ENCODE measurements around the gene GCHFR. TPM values are rescaled to one million over a fixed set of nuclear protein-coding genes. Genes with fewer than 3 reads are reported as not detected.

GCHFR gene
- total RNA-seq, 1 experiment from 2014 or later = 1.5 TPM

GRCh38 chr15:40803688-40804087 lies 39.8 kb downstream of the GCHFR start:
- H4K20me1 ChIP-seq (ENCODE audit: insufficient read depth) = no peaks in the 10 kb centered on the region
- intact Hi-C loops (cut with micrococcal nuclease) = no loop called here
- no peaks in the 10 kb centered on the region for H3K9me3 ChIP-seq (ENCODE audit: control insufficient read depth in 1 of 2, insufficient read depth in 1 of 2, low read depth in 1 of 2, low read length in 2 of 2)
- no peak overlapping the region for H3K27ac ChIP-seq (ENCODE audit: low read depth, low read length)
- CTCF ChIA-PET = no interaction called here
- no peak overlapping the region for H3K4me3 ChIP-seq (replicated peaks in 1 of 2; ENCODE audit: low read depth in 1 of 2, low read length in 2 of 2)
- TF ChIP-seq CBX3 (IDR thresholded peaks at IDR 0.05; ENCODE audit: low read depth) (no peak), ZFX (IDR thresholded peaks at IDR 0.05) (no peak), ZNF274 (IDR thresholded peaks at IDR 0.05; ENCODE audit: low read depth, low read length) (no peak), JUND (IDR thresholded peaks at IDR 0.05) (no peak), SP1 (IDR thresholded peaks at IDR 0.05; ENCODE audit: low read depth) (no peak), POLR2A (IDR thresholded peaks at IDR 0.05; ENCODE audit: borderline replicate concordance, extremely low read depth, insufficient read depth, insufficient read length) (no peak), EZH2phosphoT487 (IDR thresholded peaks at IDR 0.05; ENCODE audit: borderline replicate concordance) (no peak), TCF7L2 (IDR thresholded peaks at IDR 0.05; ENCODE audit: borderline replicate concordance, extremely low read depth, insufficient read depth, insufficient read length) (no peak), CTCF (IDR thresholded peaks at IDR 0.05 in 2 of 3, conservative IDR thresholded peaks at IDR 0.05 in 1 of 3; ENCODE audit: borderline replicate concordance in 1 of 3, insufficient read depth in 1 of 3, low read depth in 2 of 3, low read length in 2 of 3) (no peak), SIN3A (IDR thresholded peaks at IDR 0.05; ENCODE audit: low read depth) (no peak), POLR2AphosphoS5 (IDR thresholded peaks at IDR 0.05; ENCODE audit: low read depth, low read length) (no peak), ELF1 (IDR thresholded peaks at IDR 0.05; ENCODE audit: borderline replicate concordance, low read depth) (no peak), SRF (IDR thresholded peaks at IDR 0.05; ENCODE audit: low read depth) (no peak), EGR1 (IDR thresholded peaks at IDR 0.05; ENCODE audit: low read depth) (no peak), CEBPB (IDR thresholded peaks at IDR 0.05; ENCODE audit: low read depth) (no peak), FOSL1 (IDR thresholded peaks at IDR 0.05; ENCODE audit: low read depth) (no peak)
- TF ChIP-seq, protein P1, sequence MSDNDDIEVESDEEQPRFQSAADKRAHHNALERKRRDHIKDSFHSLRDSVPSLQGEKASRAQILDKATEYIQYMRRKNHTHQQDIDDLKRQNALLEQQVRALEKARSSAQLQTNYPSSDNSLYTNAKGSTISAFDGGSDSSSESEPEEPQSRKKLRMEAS (IDR thresholded peaks at IDR 0.05) = no peak
- TF ChIP-seq, protein P2, sequence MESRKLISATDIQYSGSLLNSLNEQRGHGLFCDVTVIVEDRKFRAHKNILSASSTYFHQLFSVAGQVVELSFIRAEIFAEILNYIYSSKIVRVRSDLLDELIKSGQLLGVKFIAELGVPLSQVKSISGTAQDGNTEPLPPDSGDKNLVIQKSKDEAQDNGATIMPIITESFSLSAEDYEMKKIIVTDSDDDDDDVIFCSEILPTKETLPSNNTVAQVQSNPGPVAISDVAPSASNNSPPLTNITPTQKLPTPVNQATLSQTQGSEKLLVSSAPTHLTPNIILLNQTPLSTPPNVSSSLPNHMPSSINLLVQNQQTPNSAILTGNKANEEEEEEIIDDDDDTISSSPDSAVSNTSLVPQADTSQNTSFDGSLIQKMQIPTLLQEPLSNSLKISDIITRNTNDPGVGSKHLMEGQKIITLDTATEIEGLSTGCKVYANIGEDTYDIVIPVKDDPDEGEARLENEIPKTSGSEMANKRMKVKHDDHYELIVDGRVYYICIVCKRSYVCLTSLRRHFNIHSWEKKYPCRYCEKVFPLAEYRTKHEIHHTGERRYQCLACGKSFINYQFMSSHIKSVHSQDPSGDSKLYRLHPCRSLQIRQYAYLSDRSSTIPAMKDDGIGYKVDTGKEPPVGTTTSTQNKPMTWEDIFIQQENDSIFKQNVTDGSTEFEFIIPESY (IDR thresholded peaks at IDR 0.05; ENCODE audit: extremely low read depth, insufficient replicate concordance, low read length) = no peak
- TF ChIP-seq, protein P3, sequence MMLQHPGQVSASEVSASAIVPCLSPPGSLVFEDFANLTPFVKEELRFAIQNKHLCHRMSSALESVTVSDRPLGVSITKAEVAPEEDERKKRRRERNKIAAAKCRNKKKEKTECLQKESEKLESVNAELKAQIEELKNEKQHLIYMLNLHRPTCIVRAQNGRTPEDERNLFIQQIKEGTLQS (IDR thresholded peaks at IDR 0.05) = no peak
- H3K9me2 ChIP-seq (ENCODE audit: insufficient read depth) = no peaks in the 10 kb centered on the region
- DNase-seq (ENCODE audit: low read depth, low spot score) (no peak), ATAC-seq (no peak)
- peaks cover 15 to 34% of the 10 kb centered on the region in 2 experiments; a peak in 3 of 4 replicates for H3K4me1 ChIP-seq (ENCODE audit: control insufficient read depth in 1 of 2, insufficient read depth in 2 of 2, low read length in 2 of 2)
- H3K4me2 ChIP-seq (ENCODE audit: low read length) = no peak overlapping the region
- no peak overlapping the region for H2AFZ ChIP-seq (ENCODE audit: low read depth, low read length, poor library complexity, severe bottlenecking)
- no peaks in the 10 kb centered on the region for H3K36me3 ChIP-seq (ENCODE audit: control insufficient read depth in 1 of 2, insufficient read depth in 2 of 2, low read length in 2 of 2)
- H3K27me3 ChIP-seq (ENCODE audit: insufficient read depth, low read length) = no peaks in the 10 kb centered on the region
- RAD21 ChIA-PET (ENCODE audit: low non-redundant PET in 1 of 2, low total read pairs in 2 of 2, uncharacterized antibody in 2 of 2, unreplicated experiment in 2 of 2) = interaction anchor here in 1 of 2 experiments (0.7 kb wide), 1 partner anchor 695 kb away, joined by 4 read pairs; no protein-coding TSS in a partner anchor
- no peak overlapping the region for H3K9ac ChIP-seq (ENCODE audit: low read length)
- no TSS peak for BruUV-seq (replicated peaks)
- peaks cover 34% of the 10 kb centered on the region for H3K79me2 ChIP-seq (ENCODE audit: insufficient read depth, low read length)
- POLR2A ChIA-PET = interaction anchor here (0.6 kb wide), 1 partner anchor 222 kb away, joined by 3 read pairs; no protein-coding TSS in a partner anchor

All from HCT116 (cell line).